GM21723 (cell line): ENCODE measurements around the gene BHLHE23.

Experiments
- ATAC-seq: cut with Tn5 transposase; IDR thresholded peaks from one replicate; pipeline ENCODE4 v1.9.1; 2021; ENCODE audit warnings: mild to moderate bottlenecking, moderate library complexity; ENCODE audit not compliant: unreplicated experiment

BHLHE23 gene

GRCh38 chr20:63009988-63010769 is 3.4 kb upstream of the BHLHE23 start:
- ATAC-seq = peak; percentile 44

DNA sequence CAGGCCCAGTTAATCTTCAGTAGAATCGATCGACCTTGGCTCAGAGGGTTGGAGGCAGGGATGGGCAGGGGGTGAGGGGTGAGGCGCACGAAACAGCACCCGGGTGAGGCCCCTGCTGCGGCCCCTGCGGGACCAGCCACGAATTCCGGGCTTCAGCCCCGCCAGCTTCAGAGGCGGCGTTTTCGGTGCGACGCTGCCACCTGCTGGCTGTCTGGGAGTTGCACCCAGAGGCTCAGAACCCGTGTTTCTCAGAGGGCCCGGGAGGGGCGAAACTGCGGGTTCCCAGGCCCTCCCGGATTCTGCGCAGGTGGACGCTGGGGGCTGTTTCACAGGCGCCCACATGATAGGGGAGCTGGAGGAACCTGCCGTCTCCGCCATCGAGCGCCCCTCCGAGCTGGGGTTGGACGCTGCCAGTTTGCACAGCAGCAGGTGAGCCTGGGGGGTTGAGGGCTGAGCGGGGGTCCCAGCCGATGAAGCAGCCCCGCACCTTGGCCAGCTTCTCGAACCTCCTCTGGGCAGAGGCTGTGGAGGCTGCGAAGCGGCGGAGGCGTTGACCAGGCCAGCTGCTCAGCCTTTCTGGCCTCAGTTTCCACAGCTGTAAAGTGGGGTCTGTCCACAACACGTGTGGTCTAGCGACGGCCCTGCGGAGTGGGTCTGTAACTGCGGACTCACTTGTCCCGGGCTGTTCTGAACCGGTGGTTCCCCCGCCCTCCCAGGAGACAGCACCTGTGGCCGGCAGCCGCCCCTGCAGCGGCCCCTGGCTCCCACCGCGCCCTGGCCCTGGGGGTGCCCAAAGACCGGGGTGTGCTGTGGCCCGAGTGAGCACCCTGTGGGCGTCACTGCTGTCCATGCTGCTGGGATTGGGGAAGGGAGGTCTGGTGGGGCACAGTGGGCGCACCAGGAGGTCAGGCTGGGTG is 2.5 kb upstream of the BHLHE23 start:
- ATAC-seq = peak; percentile 54

- no peak for ATAC-seq
Measured at GRCh38 chr20:63008541-63009044, 1.8 kb upstream of the BHLHE23 start.

DNA sequence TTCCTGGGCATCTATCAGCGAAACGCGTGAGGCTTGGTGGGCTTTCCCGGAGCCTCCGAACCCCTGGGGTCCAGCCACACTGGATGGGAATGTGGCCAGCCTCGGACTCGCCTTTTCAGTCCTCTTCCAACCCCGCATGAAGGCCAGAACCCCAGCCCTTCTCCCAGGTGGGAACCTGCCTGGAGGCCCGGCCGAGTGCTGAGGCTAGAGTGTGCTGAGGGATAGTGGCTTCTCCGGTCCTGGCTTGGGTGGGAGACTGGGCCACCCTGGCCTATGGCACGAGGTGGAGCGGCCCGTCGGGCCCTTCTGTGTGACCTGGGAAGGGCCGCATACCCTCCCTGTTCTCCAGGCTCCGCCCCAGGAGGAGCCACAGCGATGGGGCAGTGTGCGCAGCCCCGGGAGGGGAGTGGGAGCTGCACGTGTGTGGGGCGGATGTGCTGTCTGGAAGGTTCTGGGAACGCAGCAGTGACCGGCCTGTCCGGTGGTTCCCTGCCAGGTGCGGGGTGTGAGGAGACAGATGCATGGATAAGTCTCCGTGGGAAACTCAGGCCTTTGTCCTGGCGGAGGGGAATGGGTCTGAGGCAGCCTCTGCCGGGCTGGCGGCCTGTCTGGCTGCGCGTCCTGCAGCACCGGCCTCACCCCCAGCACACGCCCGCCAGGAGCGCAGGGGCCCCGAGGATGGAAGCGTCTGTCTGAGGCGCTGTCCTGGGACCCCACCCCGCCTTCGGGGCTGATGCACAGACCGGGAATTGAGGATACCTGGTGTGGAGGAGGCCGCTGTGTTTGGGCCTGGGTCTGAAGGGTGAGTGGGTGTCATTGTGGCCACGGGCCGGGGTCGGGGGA is 1.1 kb upstream of the BHLHE23 start:
- no peak for ATAC-seq

GRCh38 chr20:63007360-63007645 is 539 bp upstream of the BHLHE23 start:
- no peak for ATAC-seq

GRCh38 chr20:63005862-63006539 is 763 bp downstream of the BHLHE23 start:
- no peak for ATAC-seq

GRCh38 chr20:63005365-63005861 is 1.4 kb downstream of the BHLHE23 start:
- ATAC-seq = no peak

DNA sequence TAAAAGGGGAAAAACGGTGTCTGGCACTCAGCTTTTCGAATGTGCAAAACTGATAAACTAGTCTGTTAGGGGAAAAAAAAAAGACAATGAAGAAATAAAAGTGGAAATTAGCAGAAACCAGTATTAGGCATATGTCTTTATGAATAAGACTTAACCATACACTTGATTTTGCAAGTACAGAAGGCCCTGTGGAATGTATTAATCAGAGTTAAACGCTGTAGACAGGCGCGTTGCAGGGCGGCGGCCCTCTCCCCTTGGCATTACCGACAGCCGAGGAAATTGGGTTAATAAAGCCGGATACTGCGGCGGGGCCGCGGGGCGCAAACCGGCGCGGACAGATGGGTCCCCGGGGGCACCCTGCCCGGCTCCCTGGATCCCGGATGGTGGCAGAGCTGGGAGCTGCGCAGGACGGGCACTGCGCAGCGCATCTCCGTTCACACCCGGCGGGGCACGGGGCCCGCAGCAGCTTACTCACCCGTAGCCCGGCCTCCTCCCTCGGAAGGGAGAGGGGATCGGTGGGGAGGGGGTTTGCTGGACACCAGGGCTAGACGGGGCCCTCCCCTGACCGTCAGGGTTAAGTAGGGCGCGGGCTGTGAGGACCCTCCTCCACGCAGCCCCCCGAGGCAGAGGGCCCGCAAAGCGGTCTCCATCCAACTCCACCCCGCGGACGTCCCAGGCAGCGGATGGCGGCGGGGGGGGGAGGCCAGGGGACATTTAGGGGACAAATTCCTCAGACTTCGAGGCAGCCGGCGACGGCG is 2.0 kb downstream of the BHLHE23 start:
- ATAC-seq = no peak

DNA sequence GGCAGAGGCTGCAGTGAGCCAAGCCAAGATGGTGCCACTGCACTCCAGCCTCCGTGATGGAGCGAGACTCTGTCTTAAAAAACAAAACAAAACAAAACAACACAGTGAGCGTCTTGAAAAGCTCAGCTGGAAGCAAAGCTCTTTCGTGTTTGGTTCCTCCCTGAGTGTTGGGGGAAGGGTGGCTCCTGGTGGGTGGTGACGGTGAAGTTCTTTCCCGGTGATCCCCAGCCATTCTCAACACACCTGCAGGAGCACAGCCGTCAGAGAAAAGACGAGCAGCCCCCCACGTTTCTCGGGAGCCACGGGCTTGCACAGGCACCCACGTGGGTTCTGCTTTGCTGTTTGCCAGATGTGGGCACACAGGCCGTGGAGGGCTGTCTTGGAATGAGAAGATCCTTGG is 3.2 kb downstream of the BHLHE23 start:
- ATAC-seq = no peak

DNA sequence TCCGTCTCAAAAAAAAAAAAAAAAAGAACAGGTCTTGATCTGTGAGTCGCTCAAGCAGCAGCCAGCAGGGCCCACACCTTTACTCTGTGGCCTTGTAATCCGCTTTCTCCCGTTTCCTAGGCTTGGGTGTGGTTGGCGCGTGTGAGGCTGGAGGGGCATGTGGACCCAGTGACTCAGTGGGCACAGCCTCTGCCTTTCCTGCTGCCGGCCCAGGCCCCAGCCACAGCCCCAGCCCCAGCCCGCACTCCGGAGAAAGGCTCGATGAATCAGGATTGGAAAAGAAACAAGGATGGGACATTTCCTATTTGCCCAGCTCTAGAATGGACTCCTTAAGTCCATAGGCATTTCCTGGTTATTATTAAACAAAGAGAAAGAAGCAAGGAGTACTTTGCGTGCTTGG is 4.3 kb downstream of the BHLHE23 start:
- ATAC-seq = no peak

DNA sequence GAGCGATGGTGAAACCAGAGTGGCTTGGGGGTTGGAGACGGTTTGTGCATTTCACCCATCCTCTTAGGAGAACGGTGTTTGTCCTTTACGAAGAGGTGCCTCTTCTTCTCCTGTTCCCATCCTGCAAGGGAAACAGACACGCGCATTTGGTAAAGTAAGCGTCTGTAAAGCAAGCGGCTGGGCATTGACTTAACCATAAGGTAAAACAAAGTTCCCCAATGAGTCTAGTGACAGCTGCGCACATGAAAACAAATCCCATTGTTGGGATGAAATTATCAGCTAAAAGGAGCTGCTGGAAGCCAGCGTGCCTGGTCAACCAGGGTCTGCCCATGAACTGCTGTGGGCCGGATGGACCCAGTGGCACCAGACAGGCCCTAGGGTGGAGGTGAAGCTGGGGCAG is 5.8 kb downstream of the BHLHE23 start:
- ATAC-seq = no peak

DNA sequence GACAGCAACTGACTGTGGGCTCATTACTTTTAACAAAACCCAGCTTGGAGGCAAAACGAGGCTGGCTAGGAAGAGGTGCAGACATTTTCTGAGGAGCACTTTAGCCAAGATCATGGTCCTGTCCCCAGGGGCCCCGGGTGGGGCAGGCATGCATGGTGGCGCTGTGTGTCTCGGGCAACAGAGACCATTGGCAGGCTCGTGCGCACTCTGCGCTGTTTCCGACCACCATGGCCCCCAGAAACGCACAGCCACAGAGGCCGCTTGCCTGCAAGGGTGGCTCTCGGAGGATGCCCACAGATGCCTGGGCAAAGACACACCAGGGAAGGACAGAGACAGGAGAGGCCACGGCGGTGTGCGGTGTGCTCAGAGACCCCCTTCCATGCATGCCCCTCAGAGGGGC is 6.7 kb downstream of the BHLHE23 start:
- no peak for ATAC-seq

- ATAC-seq = no peak
Measured at GRCh38 chr20:62999580-62999979, 7.2 kb downstream of the BHLHE23 start.

- ATAC-seq = no peak
Measured at GRCh38 chr20:62998449-62998848, 8.3 kb downstream of the BHLHE23 start.

- no peak for ATAC-seq
Measured at GRCh38 chr20:62997417-62998035, 9.2 kb downstream of the BHLHE23 start.

DNA sequence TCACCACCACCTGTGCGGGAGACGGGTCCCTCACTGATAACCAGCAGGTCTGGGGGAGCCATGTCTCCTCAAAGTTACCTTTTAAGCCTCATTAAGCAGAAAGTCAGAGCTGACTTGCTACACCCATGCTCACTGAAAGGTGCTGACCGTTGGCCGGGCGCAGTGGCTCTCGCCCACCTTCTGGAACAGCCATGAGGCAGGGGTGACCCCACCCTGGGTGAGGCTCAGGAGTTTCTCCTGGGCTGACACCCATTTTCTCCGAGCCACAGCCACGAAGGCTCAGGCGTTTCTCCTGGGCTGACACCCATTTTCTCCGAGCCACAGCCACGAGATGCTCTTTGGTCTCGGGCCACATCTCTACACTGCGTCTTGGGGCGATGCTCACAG is 10.2 kb downstream of the BHLHE23 start:
- no peak for ATAC-seq

DNA sequence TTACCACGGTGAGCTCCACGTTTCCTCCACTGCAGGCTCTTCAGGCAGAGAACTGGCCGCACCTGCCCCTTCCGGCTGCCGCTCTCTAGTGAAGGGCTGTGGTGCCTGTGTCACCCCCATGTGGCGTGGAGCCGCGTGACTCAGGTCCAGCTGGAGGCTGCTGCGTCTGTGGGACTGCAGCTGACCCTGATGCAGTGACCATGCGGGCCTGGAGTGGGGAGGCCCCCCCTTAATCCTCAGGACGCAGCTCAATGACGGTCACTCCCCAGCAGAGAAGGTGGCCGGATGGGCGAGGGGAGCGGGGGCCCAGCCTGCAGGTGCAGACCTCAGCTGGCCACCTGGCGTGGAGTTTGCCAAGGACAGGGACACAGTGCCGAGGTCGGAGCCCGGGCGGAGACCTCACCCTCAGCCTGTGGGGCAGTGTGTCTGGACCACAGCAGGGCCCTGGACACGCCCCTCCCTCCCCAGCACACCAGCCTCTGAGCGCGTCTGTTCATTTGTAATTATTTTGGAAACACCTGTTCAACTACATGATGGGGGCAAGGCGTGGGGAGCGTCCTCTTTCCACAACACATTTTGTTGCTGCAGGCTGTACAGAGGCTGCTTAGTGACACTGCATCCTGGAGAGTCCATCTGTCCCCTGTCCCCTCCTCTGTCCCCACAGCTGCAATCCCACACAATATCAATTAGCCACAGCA is 10.7 kb downstream of the BHLHE23 start:
- no peak for ATAC-seq

DNA sequence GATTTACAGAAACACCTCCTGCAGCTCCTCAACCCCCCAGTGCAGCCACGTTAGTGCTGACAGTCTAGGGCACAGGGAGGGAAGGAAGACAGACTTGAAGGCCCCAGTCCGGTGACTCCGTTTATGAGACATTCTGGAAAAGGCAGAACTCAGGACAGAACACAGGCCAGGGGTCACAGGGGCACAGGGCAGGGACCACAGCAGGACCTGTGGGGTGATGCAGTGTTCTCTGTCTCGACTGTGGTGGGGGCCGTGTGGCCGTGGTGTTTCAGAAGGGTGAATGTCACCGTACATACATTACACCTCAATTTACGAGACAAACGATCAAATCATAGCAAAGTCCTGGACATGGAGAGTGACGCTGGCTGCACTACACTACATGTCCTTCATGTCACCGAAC is 11.3 kb downstream of the BHLHE23 start:
- ATAC-seq = no peak

DNA sequence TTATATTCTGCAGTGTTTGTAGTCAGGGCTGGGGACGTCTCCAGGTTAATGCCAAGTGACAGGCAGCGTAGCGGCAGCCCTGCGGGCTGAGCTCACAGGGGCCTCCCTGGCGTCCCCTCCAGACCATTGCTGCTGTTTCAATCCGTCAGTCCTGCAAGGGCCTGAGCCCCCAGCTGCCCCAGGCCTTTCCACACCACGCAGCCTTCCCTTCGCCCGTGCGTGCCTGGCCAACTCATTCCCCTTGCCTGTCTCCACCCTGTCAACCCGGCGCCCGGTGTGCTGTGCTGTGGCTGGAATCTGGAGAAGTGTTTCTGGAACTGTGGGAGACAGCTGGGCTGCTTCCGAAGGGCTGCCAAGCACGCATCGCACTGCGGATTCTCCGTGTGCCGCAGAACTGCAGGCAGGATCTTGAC is 11.9 kb downstream of the BHLHE23 start:
- ATAC-seq = no peak
